Spleen (tissue), 7 donors: ENCODE data around the gene CDH19.

Source experiments
- CTCF ChIP-seq, 11 experiments: fragments of 200-600 bp in 7 of 11; fragments of 450-650 bp in 4 of 11; sonication (generic) in 4 of 11; IDR thresholded peaks in 8 of 11; conservative IDR thresholded peaks in 3 of 11; 1 replicate in 7 of 11; 2 replicates in 4 of 11; pipeline versions ENCODE4 v1.4.0 to v1.8.0; 2016 to 2021; ENCODE audit warnings: antibody characterized with exemption in 11 of 11, inconsistent platforms in 4 of 11, mild to moderate bottlenecking in 1 of 11
- POLR2AphosphoS5 ChIP-seq, 3 donors: sonication (generic); formaldehyde crosslinking; IDR thresholded peaks; one replicate each; pipeline ENCODE4 v1.5.1; 2017; ENCODE audit warnings: antibody characterized with exemption in 3 of 3
- donor health status: DM: no; HTN: no; CAD: no; lungs with moderate emphysema.
- donor health status: DM: no; HTN: no; CAD: no.
- donor health status: DM: no; HTN: no; CAD: no.

GRCh38 chr18:66510357-66511045 lies 93.4 kb downstream of the CDH19 start:
- no peak for TF ChIP-seq CTCF (IDR thresholded peaks at IDR 0.05 in 8 of 11, conservative IDR thresholded peaks at IDR 0.05 in 3 of 11)
- no peak for TF ChIP-seq POLR2AphosphoS5 (IDR thresholded peaks at IDR 0.05)
